ENCODE data around the gene HOXC10. TPM values are rescaled to one million over a fixed set of nuclear protein-coding genes. Genes with fewer than 3 reads are reported as not detected.

The HOXC10 gene
- total RNA-seq, 2 donors from 2014 or later: 0.51 to 7.2 TPM

GRCh38 chr12:54036620-54037359, 51.8 kb downstream of the HOXC10 start:
- no peak overlapping the region for H3K27ac ChIP-seq
- no peaks in the 10 kb centered on the region for H3K36me3 ChIP-seq
- H3K9me3 ChIP-seq: no peaks in the 10 kb centered on the region
- WGBS: 37% methylated on average over 14 of the region's 14 CpGs
- peaks cover 9% of the 10 kb centered on the region for H3K4me1 ChIP-seq (replicated peaks)
- peaks cover 62% of the 10 kb centered on the region for H3K27me3 ChIP-seq (replicated peaks; ENCODE audit: insufficient read depth)
- TF ChIP-seq CTCF (IDR thresholded peaks at IDR 0.05) (no peak), POLR2AphosphoS5 (IDR thresholded peaks at IDR 0.05) (no peak), POLR2A (IDR thresholded peaks at IDR 0.05) (no peak)
- intact Hi-C loops (cut with DNase I): no loop called here
- DNase-seq (ENCODE audit: low spot score): no peak
- H3K4me3 ChIP-seq: no peak overlapping the region

GRCh38 chr12:54037360-54038283, 52.7 kb downstream of the HOXC10 start:
- 16% methylated on average over 14 of the region's 14 CpGs for WGBS
- Histone ChIP-seq H3K27ac (no peak overlapping the region), H3K27me3 (replicated peaks; ENCODE audit: insufficient read depth) (peaks cover 61% of the 10 kb centered on the region), H3K36me3 (no peaks in the 10 kb centered on the region), H3K4me1 (replicated peaks) (peaks cover 9% of the 10 kb centered on the region), H3K9me3 (no peaks in the 10 kb centered on the region), H3K4me3 (no peak overlapping the region)
- no peak for DNase-seq (ENCODE audit: low spot score)
- intact Hi-C loops (cut with DNase I): no loop called here
- TF ChIP-seq POLR2A (IDR thresholded peaks at IDR 0.05): no peak
- TF ChIP-seq CTCF (IDR thresholded peaks at IDR 0.05): no peak
- TF ChIP-seq POLR2AphosphoS5 (IDR thresholded peaks at IDR 0.05): no peak

GRCh38 chr12:54038284-54038870, 53.4 kb downstream of the HOXC10 start:
- Histone ChIP-seq H3K36me3 (no peaks in the 10 kb centered on the region), H3K27ac (no peak overlapping the region), H3K4me1 (replicated peaks) (peaks cover 9% of the 10 kb centered on the region), H3K27me3 (replicated peaks; ENCODE audit: insufficient read depth) (peaks cover 68% of the 10 kb centered on the region), H3K4me3 (no peak overlapping the region), H3K9me3 (no peaks in the 10 kb centered on the region)
- DNase-seq (ENCODE audit: low spot score): no peak
- 38% methylated on average over 5 of the region's 5 CpGs for WGBS
- TF ChIP-seq POLR2A (IDR thresholded peaks at IDR 0.05) (no peak), CTCF (IDR thresholded peaks at IDR 0.05) (no peak), POLR2AphosphoS5 (IDR thresholded peaks at IDR 0.05) (no peak)
- intact Hi-C loops (cut with DNase I): no loop called here

- 16% methylated on average over 8 of the region's 9 CpGs for WGBS
- TF ChIP-seq POLR2AphosphoS5 (IDR thresholded peaks at IDR 0.05) (no peak), POLR2A (IDR thresholded peaks at IDR 0.05) (no peak), CTCF (IDR thresholded peaks at IDR 0.05) (no peak)
- H3K4me3 ChIP-seq: no peak overlapping the region
- H3K4me1 ChIP-seq (replicated peaks): peaks cover 5% of the 10 kb centered on the region
- H3K36me3 ChIP-seq: no peaks in the 10 kb centered on the region
- no peak for DNase-seq (ENCODE audit: low spot score)
- peaks cover 68% of the 10 kb centered on the region for H3K27me3 ChIP-seq (replicated peaks; ENCODE audit: insufficient read depth)
- intact Hi-C loops (cut with DNase I): no loop called here
- H3K9me3 ChIP-seq: no peaks in the 10 kb centered on the region
- no peak overlapping the region for H3K27ac ChIP-seq
These were observed 54.0 kb downstream of the HOXC10 start for GRCh38 chr12:54038871-54039414.
